Type B pancreatic cell (in vitro differentiated cells): Measurements from ENCODE around the gene RP2. TPM values are rescaled to one million over a fixed set of nuclear protein-coding genes. Genes with fewer than 3 reads are reported as not detected.

Experiments used
- DNase-seq: peaks from one replicate; pipeline ENCODE4 v3.0.0; 2021; ENCODE audit warnings: mixed read lengths; ENCODE audit not compliant: unreplicated experiment; ENCODE audit errors: extremely low spot score
- H3K27ac Mint-ChIP-seq: 2 replicates; pipeline ENCODE4 v1.8.0; 2021; ENCODE audit warnings: mild to moderate bottlenecking, mixed read lengths
- H3K27me3 Mint-ChIP-seq: 2 replicates; pipeline ENCODE4 v1.8.0; 2021; ENCODE audit warnings: mixed read lengths
- H3K36me3 Mint-ChIP-seq: 2 replicates; pipeline ENCODE4 v1.8.0; 2021; ENCODE audit warnings: mixed read lengths
- H3K4me1 Mint-ChIP-seq: one replicate; pipeline ENCODE4 v1.8.0; 2021; ENCODE audit warnings: mixed read lengths; ENCODE audit not compliant: unreplicated experiment
- H3K4me3 Mint-ChIP-seq: 2 replicates; pipeline ENCODE4 v1.8.0; 2021; ENCODE audit warnings: mild to moderate bottlenecking, mixed read lengths
- H3K9me3 Mint-ChIP-seq: 2 replicates; pipeline ENCODE4 v1.8.0; 2021; ENCODE audit warnings: mixed read lengths
- total RNA-seq: library from RNA; stranded (reverse); gene quantifications from 2 replicates; pipeline ENCODE4 v1.2.1, GENCODE V29; 2021; ENCODE audit warnings: low replicate concordance
- TF ChIP-seq, protein P1 (sequence below): fragments of 200-600 bp; sonication (generic); conservative IDR thresholded peaks from 2 replicates; pipeline ENCODE4 v1.5.0; 2021; ENCODE audit warnings: antibody characterized with exemption, mild to moderate bottlenecking

RP2 gene
- total RNA-seq, 1 donor from 2014 or later, result 7.7 TPM

DNA sequence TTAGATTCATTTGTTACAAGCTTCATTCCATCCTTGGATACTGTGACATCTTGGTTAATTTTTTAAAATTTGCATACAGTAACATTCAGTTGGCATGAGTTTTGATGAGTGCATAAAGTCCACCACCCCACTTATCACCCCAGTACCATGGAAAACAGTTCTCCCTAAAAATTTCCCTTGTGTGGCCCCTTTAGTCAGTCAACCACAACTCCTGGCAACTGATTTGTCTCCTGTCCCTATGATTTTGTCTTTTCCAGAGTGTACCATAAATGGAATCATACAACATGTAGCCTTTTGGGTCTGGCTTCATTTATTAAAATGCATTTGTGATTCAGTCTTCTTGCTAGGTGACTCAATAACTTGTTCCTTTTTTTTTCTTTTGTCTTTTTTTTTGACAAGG is 29.9 kb downstream of the RP2 start:
- TF ChIP-seq, protein P1, sequence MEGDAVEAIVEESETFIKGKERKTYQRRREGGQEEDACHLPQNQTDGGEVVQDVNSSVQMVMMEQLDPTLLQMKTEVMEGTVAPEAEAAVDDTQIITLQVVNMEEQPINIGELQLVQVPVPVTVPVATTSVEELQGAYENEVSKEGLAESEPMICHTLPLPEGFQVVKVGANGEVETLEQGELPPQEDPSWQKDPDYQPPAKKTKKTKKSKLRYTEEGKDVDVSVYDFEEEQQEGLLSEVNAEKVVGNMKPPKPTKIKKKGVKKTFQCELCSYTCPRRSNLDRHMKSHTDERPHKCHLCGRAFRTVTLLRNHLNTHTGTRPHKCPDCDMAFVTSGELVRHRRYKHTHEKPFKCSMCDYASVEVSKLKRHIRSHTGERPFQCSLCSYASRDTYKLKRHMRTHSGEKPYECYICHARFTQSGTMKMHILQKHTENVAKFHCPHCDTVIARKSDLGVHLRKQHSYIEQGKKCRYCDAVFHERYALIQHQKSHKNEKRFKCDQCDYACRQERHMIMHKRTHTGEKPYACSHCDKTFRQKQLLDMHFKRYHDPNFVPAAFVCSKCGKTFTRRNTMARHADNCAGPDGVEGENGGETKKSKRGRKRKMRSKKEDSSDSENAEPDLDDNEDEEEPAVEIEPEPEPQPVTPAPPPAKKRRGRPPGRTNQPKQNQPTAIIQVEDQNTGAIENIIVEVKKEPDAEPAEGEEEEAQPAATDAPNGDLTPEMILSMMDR, result no peak
- H3K27me3 Mint-ChIP-seq, result no peaks in the 10 kb centered on the region

DNA sequence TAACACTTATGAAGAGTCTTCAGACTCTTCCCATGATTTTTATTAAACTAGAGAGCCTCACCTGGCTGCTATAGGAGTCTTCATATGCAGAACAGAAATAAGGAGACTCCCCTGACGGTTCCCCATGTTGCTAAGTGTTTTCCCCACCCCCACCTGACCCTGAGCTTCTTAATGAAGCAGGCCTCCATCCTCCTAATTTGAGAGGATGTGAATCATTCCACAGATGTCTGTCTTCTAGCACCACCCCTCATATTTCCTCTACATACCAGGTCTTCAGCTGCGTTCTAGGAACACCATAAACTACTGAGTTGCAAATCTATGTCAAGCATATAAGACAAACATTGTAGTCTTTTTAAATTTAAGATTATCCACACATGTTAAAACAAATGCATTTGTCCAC is 36.9 kb downstream of the RP2 start:
- H3K27ac Mint-ChIP-seq, result no peak overlapping the region
- no peak for DNase-seq
- no peaks in the 10 kb centered on the region for H3K4me1 Mint-ChIP-seq
- H3K9me3 Mint-ChIP-seq, result no peaks in the 10 kb centered on the region
- H3K4me3 Mint-ChIP-seq, result no peak overlapping the region
- TF ChIP-seq, protein P1, result no peak
- no peaks in the 10 kb centered on the region for H3K36me3 Mint-ChIP-seq
- no peaks in the 10 kb centered on the region for H3K27me3 Mint-ChIP-seq

More for the DNA sequence above, 29.9 kb downstream of the RP2 start:
- no peaks in the 10 kb centered on the region for H3K9me3 Mint-ChIP-seq
- no peak overlapping the region for H3K27ac Mint-ChIP-seq
- DNase-seq, result no peak
- no peak overlapping the region for H3K4me3 Mint-ChIP-seq
- H3K4me1 Mint-ChIP-seq, result no peaks in the 10 kb centered on the region
- peaks cover 15% of the 10 kb centered on the region for H3K36me3 Mint-ChIP-seq

- no peaks in the 10 kb centered on the region for H3K9me3 Mint-ChIP-seq
- H3K27me3 Mint-ChIP-seq, result no peaks in the 10 kb centered on the region
- H3K4me1 Mint-ChIP-seq, result no peaks in the 10 kb centered on the region
- no peaks in the 10 kb centered on the region for H3K36me3 Mint-ChIP-seq
- no peak overlapping the region for H3K27ac Mint-ChIP-seq
- DNase-seq, result no peak
- TF ChIP-seq, protein P1, result no peak
- H3K4me3 Mint-ChIP-seq, result no peak overlapping the region
Observed at GRCh38 chrX:46876901-46877300, 40.1 kb downstream of the RP2 start.

DNA sequence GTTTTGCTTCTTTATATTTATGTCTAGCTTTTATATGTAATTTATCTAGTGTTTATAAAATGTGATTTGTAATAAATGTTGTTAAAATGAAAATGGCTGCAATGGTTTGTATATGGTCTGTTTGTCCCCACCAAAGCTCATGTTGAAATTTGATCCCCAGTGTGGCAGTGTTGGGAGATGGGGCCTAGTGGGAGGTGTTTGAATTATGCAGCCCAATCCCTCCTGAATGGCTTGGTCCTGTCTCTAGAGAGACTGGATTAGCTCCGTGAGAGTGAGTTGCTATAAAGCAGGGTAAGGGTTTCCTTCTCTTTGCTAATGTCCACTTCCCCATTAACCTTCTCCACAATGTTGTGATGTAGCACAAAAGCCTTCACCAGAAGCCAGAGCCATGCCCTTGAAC is 45.4 kb downstream of the RP2 start:
- no peaks in the 10 kb centered on the region for H3K9me3 Mint-ChIP-seq
- H3K27ac Mint-ChIP-seq, result no peak overlapping the region
- DNase-seq, result no peak
- peaks cover 3% of the 10 kb centered on the region for H3K36me3 Mint-ChIP-seq
- TF ChIP-seq, protein P1, result no peak
- no peaks in the 10 kb centered on the region for H3K27me3 Mint-ChIP-seq
- H3K4me3 Mint-ChIP-seq, result no peak overlapping the region
- no peaks in the 10 kb centered on the region for H3K4me1 Mint-ChIP-seq

DNA sequence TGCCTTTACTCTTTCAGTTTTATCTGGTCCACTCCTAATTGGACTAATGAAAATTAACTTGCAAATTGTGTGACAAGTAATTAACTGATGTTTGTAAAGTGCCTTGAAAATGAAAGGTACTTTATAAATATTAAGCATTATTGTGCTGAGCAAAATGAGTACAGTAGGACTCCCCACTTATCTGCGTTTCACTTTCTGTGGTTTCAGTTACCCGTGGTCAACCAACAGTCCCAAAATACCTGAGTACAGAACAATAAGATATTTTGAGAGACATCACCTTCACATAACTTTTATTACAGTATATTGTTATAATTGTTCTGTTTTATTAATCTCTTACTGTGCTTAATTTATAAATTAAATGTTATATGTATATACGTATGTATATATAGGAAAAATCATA is 48.0 kb downstream of the RP2 start:
- Mint-ChIP-seq H3K4me3 (no peak overlapping the region), H3K27me3 (no peaks in the 10 kb centered on the region)

More for the DNA sequence above, 48.0 kb downstream of the RP2 start:
- Mint-ChIP-seq H3K9me3 (no peaks in the 10 kb centered on the region), H3K27ac (no peak overlapping the region), H3K36me3 (peaks cover 3% of the 10 kb centered on the region), H3K4me1 (no peaks in the 10 kb centered on the region)
- no peak for DNase-seq
- TF ChIP-seq, protein P1, result no peak
